ENCODE data around the gene DCAF6.
"Not testable (repeated sequence)": the region's sequence is repeated elsewhere in the genome, so short reads cannot be mapped to it uniquely, and the experiment has no call there.

Gene DCAF6

DNA sequence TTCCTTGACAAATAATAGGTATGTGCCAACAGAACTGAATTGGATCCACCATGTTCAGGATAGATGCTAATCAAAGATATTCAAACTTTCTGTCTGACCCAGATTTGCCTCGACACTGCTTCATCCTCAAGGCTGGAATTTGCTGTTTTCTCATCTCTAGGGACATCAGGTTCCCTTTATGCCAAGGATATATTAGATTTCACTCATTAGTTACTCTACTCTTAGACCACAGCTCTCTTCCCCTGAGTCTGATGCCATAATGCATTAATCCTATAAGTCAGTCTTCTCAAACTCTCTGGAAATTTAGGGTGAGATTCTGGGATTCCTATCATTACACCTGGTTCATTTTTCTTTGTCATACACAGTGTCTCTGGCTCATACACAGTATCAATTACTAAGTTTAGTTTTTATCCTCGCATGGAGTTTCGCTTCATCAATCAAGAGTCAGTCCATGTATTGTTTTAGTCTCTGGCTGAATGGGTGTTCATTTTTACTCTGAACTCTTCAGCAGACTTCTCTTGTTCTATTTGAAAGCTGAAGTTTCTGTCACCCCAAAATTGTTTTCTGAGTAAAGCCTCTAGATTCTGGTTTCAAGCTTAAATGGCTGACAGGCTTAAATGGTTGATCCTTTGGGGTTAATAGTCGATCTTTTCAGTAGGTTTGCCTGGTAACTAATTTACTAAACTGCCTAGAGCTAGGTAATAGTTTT, 9.3 kb upstream of the DCAF6 start:
- TF ChIP-seq CTCF (IDR thresholded peaks at IDR 0.05; ENCODE audit: insufficient read depth, low read length) (no peak), REST (IDR thresholded peaks at IDR 0.05; ENCODE audit: insufficient replicate concordance, low read depth) (no peak), GABPA (IDR thresholded peaks at IDR 0.05; ENCODE audit: low read depth) (no peak), POLR2AphosphoS5 (IDR thresholded peaks at IDR 0.05; ENCODE audit: low read depth) (no peak), SPI1 (IDR thresholded peaks at IDR 0.05; ENCODE audit: borderline replicate concordance, low read depth) (no peak)
- Histone ChIP-seq H3K4me3 (replicated peaks; ENCODE audit: insufficient read depth, low read length) (no peak overlapping the region), H3K27me3 (ENCODE audit: insufficient read depth, poor library complexity, severe bottlenecking) (no peaks in the 10 kb centered on the region), H3K27ac (replicated peaks) (no peak overlapping the region)
- no peak for DNase-seq (ENCODE audit: low read depth in 1 of 2, low spot score in 1 of 2)

DNA sequence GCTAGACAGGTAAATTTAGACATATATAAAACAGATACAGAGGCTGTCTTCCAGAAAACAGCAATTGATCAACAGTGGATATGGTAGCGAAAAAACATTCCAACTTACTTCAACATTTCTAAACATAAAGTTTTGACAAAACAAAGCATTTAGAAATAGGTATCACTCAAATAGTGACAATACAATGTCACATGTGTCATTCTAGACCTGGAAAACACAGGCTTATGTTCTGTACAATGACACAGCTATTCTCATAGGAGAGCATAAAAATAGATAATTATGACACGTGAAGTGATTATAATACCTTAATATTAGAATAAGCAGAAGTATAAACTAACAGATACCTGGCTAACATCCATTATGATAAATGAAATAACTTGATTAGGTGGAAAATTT, 8.0 kb upstream of the DCAF6 start:
- H3K4me3 ChIP-seq (replicated peaks; ENCODE audit: insufficient read depth, low read length), result no peak overlapping the region
- no peak overlapping the region for H3K27ac ChIP-seq (replicated peaks)
- TF ChIP-seq CTCF (IDR thresholded peaks at IDR 0.05; ENCODE audit: insufficient read depth, low read length) (no peak), REST (IDR thresholded peaks at IDR 0.05; ENCODE audit: insufficient replicate concordance, low read depth) (no peak), SPI1 (IDR thresholded peaks at IDR 0.05; ENCODE audit: borderline replicate concordance, low read depth) (no peak), POLR2AphosphoS5 (IDR thresholded peaks at IDR 0.05; ENCODE audit: low read depth) (no peak), GABPA (IDR thresholded peaks at IDR 0.05; ENCODE audit: low read depth) (no peak)
- DNase-seq (ENCODE audit: low read depth in 1 of 2, low spot score in 1 of 2), result no peak
- H3K27me3 ChIP-seq (ENCODE audit: insufficient read depth, poor library complexity, severe bottlenecking), result no peaks in the 10 kb centered on the region

DNA sequence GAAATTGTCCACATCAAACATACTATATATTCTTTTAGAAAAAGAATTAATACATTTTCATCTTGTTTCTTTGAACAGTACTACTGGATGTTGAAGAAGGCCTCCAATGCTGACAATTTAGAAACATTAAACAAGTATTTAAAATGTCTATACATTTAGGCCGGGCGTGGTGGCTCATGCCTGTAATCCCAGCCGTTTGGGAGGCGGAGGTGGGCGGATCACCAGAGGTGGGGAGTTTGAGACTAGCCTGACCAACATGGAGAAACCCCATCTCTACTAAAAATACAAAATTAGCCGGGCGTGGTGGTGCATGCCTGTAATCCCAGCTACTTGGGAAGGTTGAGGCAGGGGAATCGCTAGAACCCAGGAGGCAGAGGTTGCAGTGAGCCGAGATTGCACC, 7.6 kb upstream of the DCAF6 start:
- not testable (repeated sequence) for H3K27me3 ChIP-seq (ENCODE audit: insufficient read depth, poor library complexity, severe bottlenecking); H3K27ac ChIP-seq (replicated peaks)

DNA sequence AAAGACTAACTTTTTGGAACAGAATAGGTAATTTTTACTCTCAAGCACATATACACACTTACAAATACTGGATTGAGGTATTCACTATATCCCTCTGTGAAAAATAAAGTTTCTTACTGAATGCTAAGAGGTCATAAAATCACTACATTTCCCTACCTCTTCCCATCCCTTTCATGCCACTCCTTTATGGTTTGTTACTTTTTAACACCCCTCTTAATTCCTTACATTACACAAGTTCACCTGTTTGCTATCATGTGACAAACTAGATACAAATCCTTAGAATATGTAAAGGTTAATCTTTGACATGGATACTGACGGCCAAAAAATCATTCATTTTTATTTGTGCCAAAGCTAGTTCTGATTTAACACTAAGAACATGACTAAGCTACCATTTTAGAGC, 6.8 kb upstream of the DCAF6 start:
- Histone ChIP-seq H3K27me3 (ENCODE audit: insufficient read depth, poor library complexity, severe bottlenecking) (no peaks in the 10 kb centered on the region), H3K4me3 (replicated peaks; ENCODE audit: insufficient read depth, low read length) (no peak overlapping the region), H3K27ac (replicated peaks) (no peak overlapping the region)
- no peak for TF ChIP-seq POLR2AphosphoS5 (IDR thresholded peaks at IDR 0.05; ENCODE audit: low read depth)
- TF ChIP-seq CTCF (IDR thresholded peaks at IDR 0.05; ENCODE audit: insufficient read depth, low read length), result no peak
- no peak for DNase-seq (ENCODE audit: low read depth in 1 of 2, low spot score in 1 of 2)

More for the DNA sequence above, 7.6 kb upstream of the DCAF6 start:
- H3K4me3 ChIP-seq (replicated peaks; ENCODE audit: insufficient read depth, low read length); DNase-seq (ENCODE audit: low read depth in 1 of 2, low spot score in 1 of 2): not testable (repeated sequence)
